GM12875 (cell line): ENCODE results near the gene PLA2G4D.

Experiments used
- H3K4me3 ChIP-seq: one replicate; pipeline ENCODE4 v1.5.1; 2011; ENCODE audit warnings: low read depth, low read length, control low read depth
- CTCF ChIP-seq: IDR thresholded peaks from 2 replicates; pipeline ENCODE4 v1.5.1; 2011; ENCODE audit warnings: low read depth, mild to moderate bottlenecking, control low read depth, inconsistent platforms, low read length, moderate library complexity, borderline replicate concordance; ENCODE audit not compliant: insufficient read depth

Gene PLA2G4D

GRCh38 chr15:42138968-42139386 is 44.6 kb upstream of the PLA2G4D start:
- no peak for TF ChIP-seq CTCF
- H3K4me3 ChIP-seq = no peak overlapping the region

GRCh38 chr15:42138411-42138810 is 44.0 kb upstream of the PLA2G4D start:
- TF ChIP-seq CTCF = no peak
- no peak overlapping the region for H3K4me3 ChIP-seq

GRCh38 chr15:42137461-42138261 is 43.3 kb upstream of the PLA2G4D start:
- no peak overlapping the region for H3K4me3 ChIP-seq
- TF ChIP-seq CTCF = peak; percentile 50; the same call in 1 of the 2 replicates

- H3K4me3 ChIP-seq = no peak overlapping the region
- TF ChIP-seq CTCF = no peak
Observed at GRCh38 chr15:42136513-42136912, 42.2 kb upstream of the PLA2G4D start.

- TF ChIP-seq CTCF = no peak
- no peak overlapping the region for H3K4me3 ChIP-seq
Observed at GRCh38 chr15:42135351-42135750, 41.0 kb upstream of the PLA2G4D start.

DNA sequence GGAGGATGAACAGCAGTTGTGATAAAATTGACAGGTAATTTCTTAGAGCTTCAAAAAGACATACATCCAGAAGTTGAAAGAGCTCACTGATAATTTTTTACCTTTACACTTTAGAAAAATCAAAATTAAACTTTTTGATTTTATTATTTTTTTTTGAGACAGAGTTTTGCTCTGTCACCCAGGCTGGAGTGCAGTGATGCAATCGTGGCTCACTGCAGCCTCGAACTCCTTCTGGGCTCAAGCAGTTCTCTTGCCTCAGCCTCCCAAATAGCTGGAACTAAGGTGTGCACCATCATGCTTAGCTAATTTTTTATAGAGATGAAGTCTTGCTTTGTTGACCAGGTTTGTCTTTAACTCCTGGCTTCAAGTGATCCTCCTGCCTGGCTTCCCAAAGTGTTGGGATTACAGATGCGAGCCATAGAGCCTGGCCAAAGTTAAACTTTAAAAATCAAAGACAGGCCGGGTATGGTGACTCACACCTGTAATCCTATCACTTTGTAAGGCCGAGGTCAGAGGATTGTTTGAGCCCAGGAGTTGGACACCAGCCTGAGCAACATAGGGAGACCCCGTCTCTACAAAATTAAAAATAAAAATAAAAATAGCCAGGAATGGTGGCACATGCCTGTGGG is 40.4 kb upstream of the PLA2G4D start:
- TF ChIP-seq CTCF = no peak

DNA sequence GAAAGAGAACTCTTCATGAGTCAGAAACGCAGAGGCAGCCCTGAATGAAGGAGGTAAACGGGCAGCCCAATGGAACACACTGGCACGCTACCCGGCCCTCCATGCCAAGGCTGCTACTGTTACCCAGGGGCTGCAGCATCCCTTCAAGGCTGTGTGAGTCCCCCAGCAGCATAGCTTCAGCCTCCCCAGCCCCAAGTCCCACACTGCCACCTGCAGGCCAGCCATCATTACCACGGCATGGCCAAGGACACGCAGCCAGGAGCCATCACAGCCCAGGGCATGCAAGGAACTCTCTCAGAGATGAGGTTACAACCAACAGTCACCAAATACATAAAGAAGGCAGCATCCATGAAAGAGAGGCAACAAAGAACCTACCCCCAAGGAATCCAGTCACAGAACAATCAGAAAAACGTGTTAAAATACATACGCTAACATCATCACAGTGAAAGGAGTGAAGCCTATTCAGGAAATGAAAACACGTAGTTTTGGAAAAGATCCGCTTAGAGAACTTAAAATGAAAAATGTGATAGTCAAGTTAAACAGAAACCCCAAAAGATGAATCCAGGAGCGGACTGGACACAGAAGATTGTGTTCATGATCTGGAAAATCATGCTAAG is 39.6 kb upstream of the PLA2G4D start:
- TF ChIP-seq CTCF = peak; percentile 85
- H3K4me3 ChIP-seq = no peak overlapping the region

More for the DNA sequence above, 40.4 kb upstream of the PLA2G4D start:
- H3K4me3 ChIP-seq = no peak overlapping the region
